K562 (cell line): ENCODE results near the gene PIN1. TPM values are rescaled to one million over a fixed set of nuclear protein-coding genes. Genes with fewer than 3 reads are reported as not detected.

Experiments used
- EGR1 ChIP-seq: fragments of 450-650 bp; conservative IDR thresholded peaks from 2 replicates; pipeline ENCODE4 v1.6.1; 2017; ENCODE audit warnings: mild to moderate bottlenecking
- ELF1 ChIP-seq: fragments of 200-800 bp; sonication (Bioruptor generic); IDR thresholded peaks from 2 replicates; pipeline ENCODE4 v1.6.1; 2016; ENCODE audit warnings: missing genetic modification characterization, missing compliant biosample characterization
- ETV5 ChIP-seq: sonication (generic); formaldehyde crosslinking; IDR thresholded peaks from 2 replicates; pipeline ENCODE4 v1.4.0; 2020; ENCODE audit warnings: low read depth, mild to moderate bottlenecking, missing genetic modification reagents
- HLTF ChIP-seq: fragments of 450-650 bp; IDR thresholded peaks from 2 replicates; pipeline ENCODE4 v1.6.1; 2016
- POLR2A ChIP-seq: fragments of 450-650 bp; conservative IDR thresholded peaks from 2 replicates; pipeline ENCODE4 v1.6.1; 2016
- PYGO2 ChIP-seq: fragments of 450-650 bp; IDR thresholded peaks from 2 replicates; pipeline ENCODE4 v1.6.1; 2016; ENCODE audit warnings: mild to moderate bottlenecking, missing genetic modification characterization, moderate library complexity, missing compliant biosample characterization
- SIN3B ChIP-seq: fragments of 450-650 bp; IDR thresholded peaks from 2 replicates; pipeline ENCODE4 v1.6.1; 2017; ENCODE audit warnings: low read depth, mild to moderate bottlenecking, moderate library complexity
- ZNF41 ChIP-seq: fragments of 250-450 bp; sonication (Bioruptor Pico); conservative IDR thresholded peaks from 2 replicates; pipeline ENCODE4 v1.4.0; 2020; ENCODE audit warnings: mild to moderate bottlenecking
- ZNF589 ChIP-seq: fragments of 200-800 bp; sonication (Bioruptor generic); IDR thresholded peaks from 2 replicates; pipeline ENCODE4 v1.6.1; 2016; ENCODE audit warnings: low read depth, missing genetic modification characterization, missing compliant biosample characterization
- polyA plus RNA-seq, 8 experiments: library from polyadenylated mRNA; depleted of rRNA in 4 of 8; stranded (reverse) in 5 of 8; unstranded in 3 of 8; fragments of >200 nt; fragmentation: Nextera tagmentation in 2 of 8; fragmentation: Illumina TruSeq in 1 of 8; extraction: Ambion mirVana in 2 of 8; extraction: Trizol in 1 of 8; gene quantifications; 2 replicates each; pipeline versions ENCODE4 v1.2.1 to v1.2.3, GENCODE V29; 2011 to 2014; ENCODE audit warnings: inconsistent platforms in 1 of 8, missing spikeins in 1 of 8
- total RNA-seq, 7 experiments: library from RNA; depleted of rRNA in 6 of 7; stranded (reverse); fragments of >200 nt in 6 of 7; fragmentation: Illumina TruSeq in 2 of 7; extraction: Trizol in 2 of 7; gene quantifications; 2 replicates each; pipeline versions ENCODE4 v1.2.1 to v1.2.3, GENCODE V29; 2011 to 2021; ENCODE audit warnings: low replicate concordance in 1 of 7
- TF ChIP-seq, protein P1 (sequence below): fragments of 200-600 bp; sonication (generic); IDR thresholded peaks from one replicate; pipeline ENCODE4 v1.6.1; 2012; ENCODE audit warnings: mild to moderate bottlenecking, low read depth, low read length, inconsistent platforms
- TF ChIP-seq, protein P2 (sequence below), 3 experiments: IDR thresholded peaks in 2 of 3; conservative IDR thresholded peaks in 1 of 3; 2 replicates each; pipeline ENCODE4 v1.5.1; 2011 to 2012; ENCODE audit warnings: low read length in 3 of 3, mild to moderate bottlenecking in 3 of 3, control low read depth in 2 of 3, improper control_type of control experiment in 1 of 3, inconsistent platforms in 1 of 3, low read depth in 1 of 3, mixed read lengths in 1 of 3, moderate library complexity in 1 of 3; ENCODE audit not compliant: insufficient read depth in 2 of 3
- TF ChIP-seq, protein P3 (sequence below): fragments of 450-650 bp; formaldehyde crosslinking; conservative IDR thresholded peaks from 2 replicates; pipeline ENCODE4 v1.4.0; 2022; ENCODE audit warnings: mild to moderate bottlenecking, missing genetic modification characterization

Gene PIN1
- total and polyA plus RNA-seq, 9 of the 15 experiments (the other 6 are each of a cell fraction or from before 2014, with no cell fraction given) = 1.6 to 178 (median 42.5) TPM

DNA sequence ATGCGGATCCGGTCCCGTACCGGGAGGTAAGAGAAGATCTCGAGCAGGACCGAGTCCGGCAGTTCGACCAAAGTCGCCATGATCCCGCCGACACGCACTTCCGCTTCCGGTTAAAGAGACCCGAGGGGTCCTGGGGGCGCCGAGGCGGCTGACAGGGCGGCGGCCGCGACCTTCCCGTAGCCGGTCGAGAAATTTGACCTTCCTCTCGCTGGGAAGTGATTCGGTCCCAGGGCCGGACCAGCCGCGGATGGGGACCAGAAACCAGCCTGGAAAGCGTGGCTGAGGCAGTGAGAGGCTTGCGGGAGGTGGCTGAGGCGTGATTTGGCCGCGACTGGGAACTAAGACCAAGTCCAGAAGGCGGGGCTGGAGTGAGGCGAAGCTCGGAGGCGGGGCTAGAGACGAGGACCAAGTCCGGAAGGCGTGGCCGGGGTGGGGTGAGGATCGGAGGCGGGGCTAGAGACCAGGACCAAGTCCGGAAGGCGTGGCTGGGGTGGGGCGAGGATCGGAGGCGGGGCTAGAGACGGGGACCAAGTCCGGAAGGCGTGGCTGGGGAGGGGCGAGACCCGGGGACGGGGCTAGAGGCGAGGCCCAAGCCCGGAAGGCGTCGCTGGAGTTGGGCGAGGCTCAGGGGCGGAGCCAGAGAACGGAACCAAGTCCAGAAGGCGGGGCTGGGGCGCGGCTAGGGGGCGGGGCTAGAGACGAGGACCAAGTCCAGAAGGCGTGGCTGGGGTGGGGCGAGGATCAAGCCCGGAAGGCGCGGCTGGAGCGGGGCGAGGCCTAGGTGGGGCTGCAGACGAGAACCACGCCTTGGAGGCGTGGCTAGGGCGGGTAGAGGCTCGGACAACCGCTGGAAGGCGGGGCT, 16.2 kb upstream of the PIN1 start, which contains the start of gene FBXL12 (continued):
- TF ChIP-seq, protein P1, sequence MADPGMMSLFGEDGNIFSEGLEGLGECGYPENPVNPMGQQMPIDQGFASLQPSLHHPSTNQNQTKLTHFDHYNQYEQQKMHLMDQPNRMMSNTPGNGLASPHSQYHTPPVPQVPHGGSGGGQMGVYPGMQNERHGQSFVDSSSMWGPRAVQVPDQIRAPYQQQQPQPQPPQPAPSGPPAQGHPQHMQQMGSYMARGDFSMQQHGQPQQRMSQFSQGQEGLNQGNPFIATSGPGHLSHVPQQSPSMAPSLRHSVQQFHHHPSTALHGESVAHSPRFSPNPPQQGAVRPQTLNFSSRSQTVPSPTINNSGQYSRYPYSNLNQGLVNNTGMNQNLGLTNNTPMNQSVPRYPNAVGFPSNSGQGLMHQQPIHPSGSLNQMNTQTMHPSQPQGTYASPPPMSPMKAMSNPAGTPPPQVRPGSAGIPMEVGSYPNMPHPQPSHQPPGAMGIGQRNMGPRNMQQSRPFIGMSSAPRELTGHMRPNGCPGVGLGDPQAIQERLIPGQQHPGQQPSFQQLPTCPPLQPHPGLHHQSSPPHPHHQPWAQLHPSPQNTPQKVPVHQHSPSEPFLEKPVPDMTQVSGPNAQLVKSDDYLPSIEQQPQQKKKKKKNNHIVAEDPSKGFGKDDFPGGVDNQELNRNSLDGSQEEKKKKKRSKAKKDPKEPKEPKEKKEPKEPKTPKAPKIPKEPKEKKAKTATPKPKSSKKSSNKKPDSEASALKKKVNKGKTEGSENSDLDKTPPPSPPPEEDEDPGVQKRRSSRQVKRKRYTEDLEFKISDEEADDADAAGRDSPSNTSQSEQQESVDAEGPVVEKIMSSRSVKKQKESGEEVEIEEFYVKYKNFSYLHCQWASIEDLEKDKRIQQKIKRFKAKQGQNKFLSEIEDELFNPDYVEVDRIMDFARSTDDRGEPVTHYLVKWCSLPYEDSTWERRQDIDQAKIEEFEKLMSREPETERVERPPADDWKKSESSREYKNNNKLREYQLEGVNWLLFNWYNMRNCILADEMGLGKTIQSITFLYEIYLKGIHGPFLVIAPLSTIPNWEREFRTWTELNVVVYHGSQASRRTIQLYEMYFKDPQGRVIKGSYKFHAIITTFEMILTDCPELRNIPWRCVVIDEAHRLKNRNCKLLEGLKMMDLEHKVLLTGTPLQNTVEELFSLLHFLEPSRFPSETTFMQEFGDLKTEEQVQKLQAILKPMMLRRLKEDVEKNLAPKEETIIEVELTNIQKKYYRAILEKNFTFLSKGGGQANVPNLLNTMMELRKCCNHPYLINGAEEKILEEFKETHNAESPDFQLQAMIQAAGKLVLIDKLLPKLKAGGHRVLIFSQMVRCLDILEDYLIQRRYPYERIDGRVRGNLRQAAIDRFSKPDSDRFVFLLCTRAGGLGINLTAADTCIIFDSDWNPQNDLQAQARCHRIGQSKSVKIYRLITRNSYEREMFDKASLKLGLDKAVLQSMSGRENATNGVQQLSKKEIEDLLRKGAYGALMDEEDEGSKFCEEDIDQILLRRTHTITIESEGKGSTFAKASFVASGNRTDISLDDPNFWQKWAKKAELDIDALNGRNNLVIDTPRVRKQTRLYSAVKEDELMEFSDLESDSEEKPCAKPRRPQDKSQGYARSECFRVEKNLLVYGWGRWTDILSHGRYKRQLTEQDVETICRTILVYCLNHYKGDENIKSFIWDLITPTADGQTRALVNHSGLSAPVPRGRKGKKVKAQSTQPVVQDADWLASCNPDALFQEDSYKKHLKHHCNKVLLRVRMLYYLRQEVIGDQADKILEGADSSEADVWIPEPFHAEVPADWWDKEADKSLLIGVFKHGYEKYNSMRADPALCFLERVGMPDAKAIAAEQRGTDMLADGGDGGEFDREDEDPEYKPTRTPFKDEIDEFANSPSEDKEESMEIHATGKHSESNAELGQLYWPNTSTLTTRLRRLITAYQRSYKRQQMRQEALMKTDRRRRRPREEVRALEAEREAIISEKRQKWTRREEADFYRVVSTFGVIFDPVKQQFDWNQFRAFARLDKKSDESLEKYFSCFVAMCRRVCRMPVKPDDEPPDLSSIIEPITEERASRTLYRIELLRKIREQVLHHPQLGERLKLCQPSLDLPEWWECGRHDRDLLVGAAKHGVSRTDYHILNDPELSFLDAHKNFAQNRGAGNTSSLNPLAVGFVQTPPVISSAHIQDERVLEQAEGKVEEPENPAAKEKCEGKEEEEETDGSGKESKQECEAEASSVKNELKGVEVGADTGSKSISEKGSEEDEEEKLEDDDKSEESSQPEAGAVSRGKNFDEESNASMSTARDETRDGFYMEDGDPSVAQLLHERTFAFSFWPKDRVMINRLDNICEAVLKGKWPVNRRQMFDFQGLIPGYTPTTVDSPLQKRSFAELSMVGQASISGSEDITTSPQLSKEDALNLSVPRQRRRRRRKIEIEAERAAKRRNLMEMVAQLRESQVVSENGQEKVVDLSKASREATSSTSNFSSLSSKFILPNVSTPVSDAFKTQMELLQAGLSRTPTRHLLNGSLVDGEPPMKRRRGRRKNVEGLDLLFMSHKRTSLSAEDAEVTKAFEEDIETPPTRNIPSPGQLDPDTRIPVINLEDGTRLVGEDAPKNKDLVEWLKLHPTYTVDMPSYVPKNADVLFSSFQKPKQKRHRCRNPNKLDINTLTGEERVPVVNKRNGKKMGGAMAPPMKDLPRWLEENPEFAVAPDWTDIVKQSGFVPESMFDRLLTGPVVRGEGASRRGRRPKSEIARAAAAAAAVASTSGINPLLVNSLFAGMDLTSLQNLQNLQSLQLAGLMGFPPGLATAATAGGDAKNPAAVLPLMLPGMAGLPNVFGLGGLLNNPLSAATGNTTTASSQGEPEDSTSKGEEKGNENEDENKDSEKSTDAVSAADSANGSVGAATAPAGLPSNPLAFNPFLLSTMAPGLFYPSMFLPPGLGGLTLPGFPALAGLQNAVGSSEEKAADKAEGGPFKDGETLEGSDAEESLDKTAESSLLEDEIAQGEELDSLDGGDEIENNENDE = no peak
- TF ChIP-seq ZNF41 (CRISPR knock-in tag) (no peak), ETV5 (CRISPR knock-in tag) (peak; percentile 84), PYGO2 (no peak), EGR1 (no peak), ELF1 (tag) (peak; percentile 93), HLTF (no peak), ZNF589 (CRISPR knock-in tag) (no peak), SIN3B (peak; percentile 99), POLR2A (peak; percentile 97)
- TF ChIP-seq, protein P2, sequence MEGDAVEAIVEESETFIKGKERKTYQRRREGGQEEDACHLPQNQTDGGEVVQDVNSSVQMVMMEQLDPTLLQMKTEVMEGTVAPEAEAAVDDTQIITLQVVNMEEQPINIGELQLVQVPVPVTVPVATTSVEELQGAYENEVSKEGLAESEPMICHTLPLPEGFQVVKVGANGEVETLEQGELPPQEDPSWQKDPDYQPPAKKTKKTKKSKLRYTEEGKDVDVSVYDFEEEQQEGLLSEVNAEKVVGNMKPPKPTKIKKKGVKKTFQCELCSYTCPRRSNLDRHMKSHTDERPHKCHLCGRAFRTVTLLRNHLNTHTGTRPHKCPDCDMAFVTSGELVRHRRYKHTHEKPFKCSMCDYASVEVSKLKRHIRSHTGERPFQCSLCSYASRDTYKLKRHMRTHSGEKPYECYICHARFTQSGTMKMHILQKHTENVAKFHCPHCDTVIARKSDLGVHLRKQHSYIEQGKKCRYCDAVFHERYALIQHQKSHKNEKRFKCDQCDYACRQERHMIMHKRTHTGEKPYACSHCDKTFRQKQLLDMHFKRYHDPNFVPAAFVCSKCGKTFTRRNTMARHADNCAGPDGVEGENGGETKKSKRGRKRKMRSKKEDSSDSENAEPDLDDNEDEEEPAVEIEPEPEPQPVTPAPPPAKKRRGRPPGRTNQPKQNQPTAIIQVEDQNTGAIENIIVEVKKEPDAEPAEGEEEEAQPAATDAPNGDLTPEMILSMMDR (IDR thresholded peaks at IDR 0.05 in 2 of 3, conservative IDR thresholded peaks at IDR 0.05 in 1 of 3; ENCODE audit: insufficient read depth in 2 of 3, low read depth in 1 of 3, low read length in 3 of 3) = no peak; a peak in 1 of 6 replicates
- TF ChIP-seq, protein P3, sequence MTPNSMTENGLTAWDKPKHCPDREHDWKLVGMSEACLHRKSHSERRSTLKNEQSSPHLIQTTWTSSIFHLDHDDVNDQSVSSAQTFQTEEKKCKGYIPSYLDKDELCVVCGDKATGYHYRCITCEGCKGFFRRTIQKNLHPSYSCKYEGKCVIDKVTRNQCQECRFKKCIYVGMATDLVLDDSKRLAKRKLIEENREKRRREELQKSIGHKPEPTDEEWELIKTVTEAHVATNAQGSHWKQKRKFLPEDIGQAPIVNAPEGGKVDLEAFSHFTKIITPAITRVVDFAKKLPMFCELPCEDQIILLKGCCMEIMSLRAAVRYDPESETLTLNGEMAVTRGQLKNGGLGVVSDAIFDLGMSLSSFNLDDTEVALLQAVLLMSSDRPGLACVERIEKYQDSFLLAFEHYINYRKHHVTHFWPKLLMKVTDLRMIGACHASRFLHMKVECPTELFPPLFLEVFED = no peak
